Neuron (in vitro differentiated cells): ENCODE results near the gene NOL4L.

Source experiments
- H2AFZ ChIP-seq: one replicate; pipeline ENCODE4 v1.6.1; 2013; ENCODE audit warnings: low read depth, mild to moderate bottlenecking, inconsistent platforms, low read length, moderate library complexity
- H3K27me3 ChIP-seq: one replicate; pipeline ENCODE4 v1.6.1; 2013; ENCODE audit warnings: low read length; ENCODE audit not compliant: insufficient read depth
- H3K36me3 ChIP-seq: one replicate; pipeline ENCODE4 v1.6.1; 2013; ENCODE audit warnings: low read length; ENCODE audit not compliant: insufficient read depth
- H3K4me1 ChIP-seq: one replicate; pipeline ENCODE4 v1.6.1; 2013; ENCODE audit warnings: low read length; ENCODE audit not compliant: insufficient read depth
- H3K4me3 ChIP-seq: 2 replicates; pipeline ENCODE4 v1.5.1; 2013; ENCODE audit warnings: mild to moderate bottlenecking, low read length, moderate library complexity
- H3K9me3 ChIP-seq: one replicate; pipeline ENCODE4 v1.6.1; 2013; ENCODE audit warnings: low read length

The NOL4L gene

GRCh38 chr20:32539817-32540675, 45.1 kb downstream of the NOL4L start:
- H2AFZ ChIP-seq: no peak overlapping the region
- H3K27me3 ChIP-seq: peaks cover 18% of the 10 kb centered on the region
- H3K4me1 ChIP-seq: peaks cover 36% of the 10 kb centered on the region
- no peaks in the 10 kb centered on the region for H3K36me3 ChIP-seq
- H3K4me3 ChIP-seq: no peak overlapping the region
- H3K9me3 ChIP-seq: no peaks in the 10 kb centered on the region

- H3K27me3 ChIP-seq: peaks cover 18% of the 10 kb centered on the region
- H3K4me1 ChIP-seq: peaks cover 39% of the 10 kb centered on the region
- H3K4me3 ChIP-seq: no peak overlapping the region
- no peak overlapping the region for H2AFZ ChIP-seq
- no peaks in the 10 kb centered on the region for H3K9me3 ChIP-seq
- no peaks in the 10 kb centered on the region for H3K36me3 ChIP-seq
Measured at GRCh38 chr20:32539026-32539816, 45.9 kb downstream of the NOL4L start.

GRCh38 chr20:32538526-32538939, 46.6 kb downstream of the NOL4L start:
- H3K9me3 ChIP-seq: no peaks in the 10 kb centered on the region
- peaks cover 18% of the 10 kb centered on the region for H3K27me3 ChIP-seq
- H2AFZ ChIP-seq: no peak overlapping the region
- H3K36me3 ChIP-seq: no peaks in the 10 kb centered on the region
- no peak overlapping the region for H3K4me3 ChIP-seq
- H3K4me1 ChIP-seq: peaks cover 39% of the 10 kb centered on the region

- H2AFZ ChIP-seq: no peak overlapping the region
- peaks cover 18% of the 10 kb centered on the region for H3K27me3 ChIP-seq
- no peak overlapping the region for H3K4me3 ChIP-seq
- H3K36me3 ChIP-seq: no peaks in the 10 kb centered on the region
- H3K9me3 ChIP-seq: no peaks in the 10 kb centered on the region
- peaks cover 39% of the 10 kb centered on the region for H3K4me1 ChIP-seq
Measured at GRCh38 chr20:32537657-32538525, 47.2 kb downstream of the NOL4L start.

- Histone ChIP-seq H3K36me3 (no peaks in the 10 kb centered on the region), H3K4me3 (peak overlapping the region; percentile 47), H3K9me3 (no peaks in the 10 kb centered on the region), H3K27me3 (peaks cover 18% of the 10 kb centered on the region), H3K4me1 (peaks cover 37% of the 10 kb centered on the region), H2AFZ (no peak overlapping the region)
Measured at GRCh38 chr20:32536851-32537656, 48.1 kb downstream of the NOL4L start.

GRCh38 chr20:32535953-32536823, 48.9 kb downstream of the NOL4L start:
- Histone ChIP-seq H3K36me3 (no peaks in the 10 kb centered on the region), H2AFZ (no peak overlapping the region), H3K4me3 (peak overlapping the region; percentile 47), H3K4me1 (peaks cover 28% of the 10 kb centered on the region), H3K27me3 (peaks cover 18% of the 10 kb centered on the region), H3K9me3 (no peaks in the 10 kb centered on the region)

GRCh38 chr20:32535316-32535952, 49.7 kb downstream of the NOL4L start:
- Histone ChIP-seq H2AFZ (no peak overlapping the region), H3K4me3 (peak overlapping the region; percentile 39), H3K27me3 (peaks cover 18% of the 10 kb centered on the region), H3K4me1 (peaks cover 27% of the 10 kb centered on the region), H3K9me3 (no peaks in the 10 kb centered on the region), H3K36me3 (no peaks in the 10 kb centered on the region)

GRCh38 chr20:32534661-32535240, 50.4 kb downstream of the NOL4L start:
- Histone ChIP-seq H3K36me3 (no peaks in the 10 kb centered on the region), H3K4me3 (no peak overlapping the region), H3K27me3 (peaks cover 18% of the 10 kb centered on the region), H2AFZ (no peak overlapping the region), H3K9me3 (no peaks in the 10 kb centered on the region), H3K4me1 (peaks cover 27% of the 10 kb centered on the region)

- Histone ChIP-seq H3K4me1 (peaks cover 28% of the 10 kb centered on the region), H3K9me3 (no peaks in the 10 kb centered on the region)
Measured at GRCh38 chr20:32533732-32534131, 51.4 kb downstream of the NOL4L start.

GRCh38 chr20:32532246-32532645, 52.9 kb downstream of the NOL4L start:
- peaks cover 35% of the 10 kb centered on the region for H3K4me1 ChIP-seq

More at GRCh38 chr20:32533732-32534131, 51.4 kb downstream of the NOL4L start:
- H3K36me3 ChIP-seq: no peaks in the 10 kb centered on the region
- H3K27me3 ChIP-seq: peaks cover 13% of the 10 kb centered on the region
- H2AFZ ChIP-seq: no peak overlapping the region
- H3K4me3 ChIP-seq: no peak overlapping the region

More at GRCh38 chr20:32532246-32532645, 52.9 kb downstream of the NOL4L start:
- Histone ChIP-seq H3K9me3 (no peaks in the 10 kb centered on the region), H3K36me3 (no peaks in the 10 kb centered on the region), H3K4me3 (no peak overlapping the region), H2AFZ (no peak overlapping the region), H3K27me3 (peaks cover 4% of the 10 kb centered on the region)
